Activated naive CD4-positive, alpha-beta T cell treated with anti-CD3 and anti-CD28 coated beads, Interleukin-2, amount 10 ng/mL, durations not matched to agents 7 days and 5 days (primary cell): ENCODE measurements around the gene KLF13.

Source experiments
- CTCF ChIA-PET: fragments of 350-600 bp; sonication (Branson Sonifier 250); formaldehyde crosslinking; loops from one replicate; lab custom pipeline; 2021; ENCODE audit warnings: antibody characterized with exemption; lab: Charles Lee
- DNase-seq: peaks from one replicate; pipeline ENCODE4 v3.0.0-alpha.2; 2020
- H3K27ac Mint-ChIP-seq: one replicate; pipeline ENCODE4 v1.8.0; 2021; ENCODE audit warnings: mild to moderate bottlenecking, moderate library complexity, mixed read lengths
- H3K27me3 Mint-ChIP-seq: one replicate; pipeline ENCODE4 v1.8.0; 2021; ENCODE audit warnings: mild to moderate bottlenecking, mixed read lengths
- H3K36me3 Mint-ChIP-seq: one replicate; pipeline ENCODE4 v1.8.0; 2021; ENCODE audit warnings: mixed read lengths
- H3K4me1 Mint-ChIP-seq: one replicate; pipeline ENCODE4 v1.8.0; 2021; ENCODE audit warnings: mixed read lengths
- H3K4me3 Mint-ChIP-seq: one replicate; pipeline ENCODE4 v1.8.0; 2021; ENCODE audit warnings: mild to moderate bottlenecking, moderate library complexity, mixed read lengths
- H3K9me3 Mint-ChIP-seq: one replicate; pipeline ENCODE4 v1.8.0; 2021; ENCODE audit warnings: mixed read lengths

KLF13 gene

GRCh38 chr15:31365655-31366127 is 39.1 kb downstream of the KLF13 start:
- no peaks in the 10 kb centered on the region for H3K27me3 Mint-ChIP-seq
- peaks cover 100% of the 10 kb centered on the region for H3K4me1 Mint-ChIP-seq
- CTCF ChIA-PET = interaction anchor here (0.7 to 14.1 kb wide), 26 partner anchors 9 to 165 kb away, joined by 3 to 160 read pairs (median 4); no protein-coding TSS in a partner anchor
- peak; percentile 88 for DNase-seq
- H3K36me3 Mint-ChIP-seq = peaks cover 41% of the 10 kb centered on the region
- H3K4me3 Mint-ChIP-seq = peak overlapping the region; percentile 70
- peaks cover 9% of the 10 kb centered on the region for H3K9me3 Mint-ChIP-seq
- H3K27ac Mint-ChIP-seq = peak overlapping the region; percentile 97

GRCh38 chr15:31366169-31366734 is 39.6 kb downstream of the KLF13 start:
- CTCF ChIA-PET = interaction anchor here (0.7 to 14.1 kb wide), 23 partner anchors 9 to 166 kb away, joined by 3 to 160 read pairs (median 5); no protein-coding TSS in a partner anchor
- peaks cover 9% of the 10 kb centered on the region for H3K9me3 Mint-ChIP-seq
- no peaks in the 10 kb centered on the region for H3K27me3 Mint-ChIP-seq
- peak overlapping the region; percentile 70 for H3K4me3 Mint-ChIP-seq
- H3K4me1 Mint-ChIP-seq = peaks cover 100% of the 10 kb centered on the region
- no peak for DNase-seq
- peak overlapping the region; percentile 97 for H3K27ac Mint-ChIP-seq
- peaks cover 46% of the 10 kb centered on the region for H3K36me3 Mint-ChIP-seq

- H3K4me1 Mint-ChIP-seq = peaks cover 93% of the 10 kb centered on the region
- H3K27ac Mint-ChIP-seq = peak overlapping the region; percentile 97
- peak overlapping the region; percentile 70 for H3K4me3 Mint-ChIP-seq
- H3K9me3 Mint-ChIP-seq = peaks cover 9% of the 10 kb centered on the region
- H3K36me3 Mint-ChIP-seq = peaks cover 50% of the 10 kb centered on the region
- H3K27me3 Mint-ChIP-seq = no peaks in the 10 kb centered on the region
- DNase-seq = no peak
- CTCF ChIA-PET = interaction anchor here (1.1 to 14.1 kb wide), 10 partner anchors 11 to 166 kb away, joined by 3 to 160 read pairs (median 6); no protein-coding TSS in a partner anchor
These were observed 40.5 kb downstream of the KLF13 start for GRCh38 chr15:31367021-31367729.

- peak; percentile 68 for DNase-seq
- peak overlapping the region; percentile 97 for H3K27ac Mint-ChIP-seq
- H3K9me3 Mint-ChIP-seq = peaks cover 9% of the 10 kb centered on the region
- peaks cover 91% of the 10 kb centered on the region for H3K4me1 Mint-ChIP-seq
- H3K4me3 Mint-ChIP-seq = peak overlapping the region; percentile 70
- CTCF ChIA-PET = interaction anchor here (1.8 to 14.1 kb wide), 4 partner anchors 68 to 167 kb away, joined by 5 to 160 read pairs (median 38); no protein-coding TSS in a partner anchor
- peaks cover 57% of the 10 kb centered on the region for H3K36me3 Mint-ChIP-seq
- no peaks in the 10 kb centered on the region for H3K27me3 Mint-ChIP-seq
These were observed 41.2 kb downstream of the KLF13 start for GRCh38 chr15:31367730-31368344.

GRCh38 chr15:31369727-31370126 is 43.1 kb downstream of the KLF13 start:
- Mint-ChIP-seq H3K4me1 (peaks cover 82% of the 10 kb centered on the region), H3K36me3 (peaks cover 62% of the 10 kb centered on the region), H3K4me3 (peak overlapping the region; percentile 22)

GRCh38 chr15:31371520-31372240 is 45.0 kb downstream of the KLF13 start:
- DNase-seq = no peak
- Mint-ChIP-seq H3K27me3 (no peaks in the 10 kb centered on the region), H3K4me1 (peaks cover 80% of the 10 kb centered on the region), H3K9me3 (peaks cover 9% of the 10 kb centered on the region), H3K27ac (no peak overlapping the region), H3K4me3 (no peak overlapping the region), H3K36me3 (peaks cover 73% of the 10 kb centered on the region)
- CTCF ChIA-PET = no interaction called here

More at GRCh38 chr15:31369727-31370126, 43.1 kb downstream of the KLF13 start:
- peak overlapping the region; percentile 73 for H3K27ac Mint-ChIP-seq
- no peaks in the 10 kb centered on the region for H3K27me3 Mint-ChIP-seq
- DNase-seq = no peak
- CTCF ChIA-PET = interaction anchor here (1.0 to 14.1 kb wide), 2 partner anchors 66 to 154 kb away, joined by 3 to 160 read pairs; no protein-coding TSS in a partner anchor
- peaks cover 9% of the 10 kb centered on the region for H3K9me3 Mint-ChIP-seq

GRCh38 chr15:31372635-31373091 is 46.0 kb downstream of the KLF13 start:
- Mint-ChIP-seq H3K27ac (no peak overlapping the region), H3K4me1 (peaks cover 77% of the 10 kb centered on the region), H3K4me3 (no peak overlapping the region), H3K27me3 (no peaks in the 10 kb centered on the region), H3K36me3 (peaks cover 71% of the 10 kb centered on the region), H3K9me3 (peaks cover 9% of the 10 kb centered on the region)
- CTCF ChIA-PET = no interaction called here
- no peak for DNase-seq

GRCh38 chr15:31373096-31373865 is 46.6 kb downstream of the KLF13 start:
- H3K9me3 Mint-ChIP-seq = peaks cover 9% of the 10 kb centered on the region
- no peaks in the 10 kb centered on the region for H3K27me3 Mint-ChIP-seq
- H3K27ac Mint-ChIP-seq = no peak overlapping the region
- peaks cover 76% of the 10 kb centered on the region for H3K4me1 Mint-ChIP-seq
- H3K4me3 Mint-ChIP-seq = no peak overlapping the region
- no peak for DNase-seq
- H3K36me3 Mint-ChIP-seq = peaks cover 72% of the 10 kb centered on the region
- CTCF ChIA-PET = interaction anchor here (1.2 kb wide), 1 partner anchor 116 kb away, joined by 3 read pairs; no protein-coding TSS in a partner anchor

GRCh38 chr15:31373970-31374369 is 47.3 kb downstream of the KLF13 start:
- no peak overlapping the region for H3K27ac Mint-ChIP-seq
- peaks cover 76% of the 10 kb centered on the region for H3K4me1 Mint-ChIP-seq
- no peaks in the 10 kb centered on the region for H3K27me3 Mint-ChIP-seq
- DNase-seq = no peak
- peaks cover 7% of the 10 kb centered on the region for H3K9me3 Mint-ChIP-seq
- CTCF ChIA-PET = interaction anchor here (1.2 kb wide), 1 partner anchor 116 kb away, joined by 3 read pairs; no protein-coding TSS in a partner anchor
- no peak overlapping the region for H3K4me3 Mint-ChIP-seq
- peaks cover 74% of the 10 kb centered on the region for H3K36me3 Mint-ChIP-seq

- CTCF ChIA-PET = interaction anchor here (1.2 kb wide), 1 partner anchor 115 kb away, joined by 3 read pairs; no protein-coding TSS in a partner anchor
- Mint-ChIP-seq H3K27ac (no peak overlapping the region), H3K36me3 (peaks cover 74% of the 10 kb centered on the region), H3K4me1 (peaks cover 74% of the 10 kb centered on the region), H3K9me3 (peaks cover 3% of the 10 kb centered on the region), H3K27me3 (no peaks in the 10 kb centered on the region), H3K4me3 (no peak overlapping the region)
- no peak for DNase-seq
These were observed 47.9 kb downstream of the KLF13 start for GRCh38 chr15:31374489-31374888.

- DNase-seq = no peak
- no peak overlapping the region for H3K27ac Mint-ChIP-seq
- H3K4me3 Mint-ChIP-seq = no peak overlapping the region
- no peaks in the 10 kb centered on the region for H3K27me3 Mint-ChIP-seq
- CTCF ChIA-PET = no interaction called here
- H3K9me3 Mint-ChIP-seq = no peaks in the 10 kb centered on the region
- H3K36me3 Mint-ChIP-seq = peaks cover 74% of the 10 kb centered on the region
- H3K4me1 Mint-ChIP-seq = peaks cover 73% of the 10 kb centered on the region
These were observed 48.4 kb downstream of the KLF13 start for GRCh38 chr15:31374986-31375385.

- DNase-seq = no peak
- H3K4me1 Mint-ChIP-seq = peaks cover 65% of the 10 kb centered on the region
- H3K27me3 Mint-ChIP-seq = no peaks in the 10 kb centered on the region
- CTCF ChIA-PET = no interaction called here
- no peak overlapping the region for H3K4me3 Mint-ChIP-seq
- no peak overlapping the region for H3K27ac Mint-ChIP-seq
- no peaks in the 10 kb centered on the region for H3K9me3 Mint-ChIP-seq
- H3K36me3 Mint-ChIP-seq = peaks cover 78% of the 10 kb centered on the region
These were observed 49.1 kb downstream of the KLF13 start for GRCh38 chr15:31375772-31376171.

- CTCF ChIA-PET = no interaction called here
- Mint-ChIP-seq H3K27me3 (no peaks in the 10 kb centered on the region), H3K27ac (peak overlapping the region; percentile 77), H3K9me3 (no peaks in the 10 kb centered on the region), H3K4me3 (no peak overlapping the region), H3K4me1 (peaks cover 61% of the 10 kb centered on the region), H3K36me3 (peaks cover 79% of the 10 kb centered on the region)
- no peak for DNase-seq
These were observed 49.9 kb downstream of the KLF13 start for GRCh38 chr15:31376511-31376910.
